CD4-positive, alpha-beta T cell treated with Interleukin-6 for 4 hours (primary cell): ENCODE data around the gene DACT3.

Experiments used
- DNase-seq: peaks from one replicate; pipeline ENCODE4 v3.0.0-alpha.2; 2020; ENCODE audit warnings: mixed read lengths

The DACT3 gene

DNA sequence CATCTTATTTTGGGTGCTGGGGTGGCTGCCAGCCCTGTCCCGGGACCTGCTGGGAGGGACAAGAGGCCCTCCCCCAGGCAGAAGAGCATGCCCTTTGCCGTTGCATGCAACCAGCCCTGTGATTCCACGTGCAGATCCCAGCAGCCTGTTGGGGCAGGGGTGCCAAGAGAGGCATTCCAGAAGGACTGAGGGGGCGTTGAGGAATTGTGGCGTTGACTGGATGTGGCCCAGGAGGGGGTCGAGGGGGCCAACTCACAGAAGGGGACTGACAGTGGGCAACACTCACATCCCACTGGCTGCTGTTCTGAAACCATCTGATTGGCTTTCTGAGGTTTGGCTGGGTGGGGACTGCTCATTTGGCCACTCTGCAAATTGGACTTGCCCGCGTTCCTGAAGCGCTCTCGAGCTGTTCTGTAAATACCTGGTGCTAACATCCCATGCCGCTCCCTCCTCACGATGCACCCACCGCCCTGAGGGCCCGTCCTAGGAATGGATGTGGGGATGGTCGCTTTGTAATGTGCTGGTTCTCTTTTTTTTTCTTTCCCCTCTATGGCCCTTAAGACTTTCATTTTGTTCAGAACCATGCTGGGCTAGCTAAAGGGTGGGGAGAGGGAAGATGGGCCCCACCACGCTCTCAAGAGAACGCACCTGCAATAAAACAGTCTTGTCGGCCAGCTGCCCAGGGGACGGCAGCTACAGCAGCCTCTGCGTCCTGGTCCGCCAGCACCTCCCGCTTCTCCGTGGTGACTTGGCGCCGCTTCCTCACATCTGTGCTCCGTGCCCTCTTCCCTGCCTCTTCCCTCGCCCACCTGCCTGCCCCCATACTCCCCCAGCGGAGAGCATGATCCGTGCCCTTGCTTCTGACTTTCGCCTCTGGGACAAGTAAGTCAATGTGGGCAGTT is 51.2 kb downstream of the DACT3 start:
- DNase-seq: no peak

DNA sequence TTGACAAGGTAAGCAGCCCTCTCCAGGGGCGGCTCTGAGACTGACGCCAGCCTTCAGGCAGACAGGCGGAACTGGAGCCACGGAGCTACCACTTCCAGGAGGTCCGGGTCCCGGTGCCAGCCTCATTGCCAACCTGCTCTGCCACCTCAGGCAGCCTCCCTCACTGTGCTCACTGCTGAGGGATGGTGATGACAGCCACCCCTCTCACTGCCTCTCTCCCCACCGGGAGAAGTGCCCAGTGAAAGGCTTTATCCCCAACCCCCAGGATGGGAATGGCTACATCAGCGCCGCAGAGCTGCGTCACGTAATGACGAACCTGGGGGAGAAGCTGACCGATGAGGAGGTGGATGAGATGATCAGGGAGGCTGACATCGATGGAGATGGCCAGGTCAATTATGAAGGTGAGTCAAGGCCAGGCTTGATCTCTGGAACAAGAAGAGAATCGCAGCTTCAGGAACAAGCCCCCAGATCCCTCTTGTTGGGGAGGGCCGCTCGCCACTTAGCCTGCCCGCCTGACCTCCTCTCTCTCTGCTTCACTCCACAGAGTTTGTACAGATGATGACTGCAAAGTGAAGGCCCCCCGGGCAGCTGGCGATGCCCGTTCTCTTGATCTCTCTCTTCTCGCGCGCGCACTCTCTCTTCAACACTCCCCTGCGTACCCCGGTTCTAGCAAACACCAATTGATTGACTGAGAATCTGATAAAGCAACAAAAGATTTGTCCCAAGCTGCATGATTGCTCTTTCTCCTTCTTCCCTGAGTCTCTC is 52.2 kb downstream of the DACT3 start:
- no peak for DNase-seq

DNA sequence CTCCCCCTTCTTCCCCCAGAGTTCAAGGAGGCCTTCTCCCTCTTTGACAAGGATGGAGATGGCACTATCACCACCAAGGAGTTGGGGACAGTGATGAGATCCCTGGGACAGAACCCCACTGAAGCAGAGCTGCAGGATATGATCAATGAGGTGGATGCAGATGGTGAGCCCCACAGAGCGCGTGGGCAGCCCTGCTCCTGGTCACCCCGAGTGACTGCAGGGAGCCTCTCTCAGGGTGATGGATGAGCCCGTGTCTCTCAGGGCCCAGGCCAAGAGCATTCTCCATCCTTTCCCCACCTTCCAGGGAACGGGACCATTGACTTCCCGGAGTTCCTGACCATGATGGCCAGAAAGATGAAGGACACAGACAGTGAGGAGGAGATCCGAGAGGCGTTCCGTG is 52.8 kb downstream of the DACT3 start:
- no peak for DNase-seq

DNA sequence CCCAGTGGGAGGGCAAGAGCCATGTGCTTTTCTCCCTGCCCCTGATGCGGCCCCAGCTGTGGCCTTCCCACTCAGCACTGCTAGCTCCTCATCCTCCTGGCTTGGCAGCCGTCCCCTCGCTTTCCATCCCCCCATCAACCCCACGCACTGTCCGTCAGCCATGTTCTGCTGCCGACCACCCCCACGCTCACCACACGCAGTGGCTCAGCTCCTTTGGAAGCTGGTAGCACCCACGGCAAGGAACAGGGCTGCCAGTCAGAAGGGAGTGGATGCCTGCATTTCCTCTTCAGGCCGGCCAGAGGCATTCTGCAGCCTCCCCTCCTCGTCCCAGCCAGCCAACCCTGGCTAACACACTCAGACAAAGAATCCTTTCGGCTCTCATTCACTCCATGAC is 53.5 kb downstream of the DACT3 start:
- no peak for DNase-seq

- DNase-seq: no peak
Measured at GRCh38 chr19:46606681-46607447, 54.1 kb downstream of the DACT3 start.

- no peak for DNase-seq
Measured at GRCh38 chr19:46606019-46606418, 55.0 kb downstream of the DACT3 start.

GRCh38 chr19:46605356-46605821 is 55.6 kb downstream of the DACT3 start:
- DNase-seq: no peak

GRCh38 chr19:46604781-46605355 is 56.1 kb downstream of the DACT3 start:
- DNase-seq: no peak

DNA sequence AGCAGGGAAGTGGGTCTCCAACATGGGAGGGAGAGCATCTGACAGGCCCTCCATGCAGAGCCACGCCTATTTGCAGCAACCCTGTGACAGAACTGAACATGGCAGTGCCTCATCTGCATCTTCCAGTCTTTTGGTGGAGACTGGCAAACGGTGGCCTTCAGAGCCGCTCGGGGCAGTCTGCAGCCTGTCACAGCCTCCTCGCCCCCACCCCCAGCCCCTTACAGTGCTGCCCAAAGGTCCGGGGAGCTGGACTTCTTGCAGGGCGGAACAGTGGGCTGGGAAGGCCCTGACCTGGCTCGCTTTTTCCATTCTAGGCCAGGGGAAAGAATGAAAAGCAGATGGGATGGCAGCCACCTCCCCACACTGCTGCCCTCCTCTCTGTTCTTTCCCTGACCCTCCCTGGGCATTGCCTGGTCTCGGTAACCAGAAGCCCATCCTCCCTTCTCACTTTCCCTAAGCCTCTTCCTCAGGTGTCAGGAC is 57.2 kb downstream of the DACT3 start:
- DNase-seq: no peak

DNA sequence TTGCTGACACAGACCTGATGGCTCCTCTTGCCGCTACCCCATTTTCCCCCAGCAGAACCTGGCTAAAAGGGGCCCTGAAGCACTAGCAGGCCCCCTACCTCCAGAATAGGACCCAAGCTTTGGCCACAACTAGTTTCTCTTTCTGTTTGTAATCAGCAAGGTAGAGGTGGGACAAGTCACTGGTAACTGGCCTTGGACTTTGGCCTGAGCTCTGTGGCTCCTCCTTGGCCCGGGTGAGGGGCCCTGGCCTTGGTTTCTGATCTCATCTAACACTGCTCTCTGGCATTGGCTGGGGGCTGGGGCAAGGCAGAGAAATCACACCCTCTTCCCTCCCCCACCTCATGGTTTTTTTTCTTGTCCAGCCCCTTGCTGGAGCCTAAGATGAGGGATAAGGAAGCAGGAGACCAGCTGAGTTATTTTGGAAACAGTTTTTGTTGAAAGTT is 57.8 kb downstream of the DACT3 start:
- DNase-seq: no peak

DNA sequence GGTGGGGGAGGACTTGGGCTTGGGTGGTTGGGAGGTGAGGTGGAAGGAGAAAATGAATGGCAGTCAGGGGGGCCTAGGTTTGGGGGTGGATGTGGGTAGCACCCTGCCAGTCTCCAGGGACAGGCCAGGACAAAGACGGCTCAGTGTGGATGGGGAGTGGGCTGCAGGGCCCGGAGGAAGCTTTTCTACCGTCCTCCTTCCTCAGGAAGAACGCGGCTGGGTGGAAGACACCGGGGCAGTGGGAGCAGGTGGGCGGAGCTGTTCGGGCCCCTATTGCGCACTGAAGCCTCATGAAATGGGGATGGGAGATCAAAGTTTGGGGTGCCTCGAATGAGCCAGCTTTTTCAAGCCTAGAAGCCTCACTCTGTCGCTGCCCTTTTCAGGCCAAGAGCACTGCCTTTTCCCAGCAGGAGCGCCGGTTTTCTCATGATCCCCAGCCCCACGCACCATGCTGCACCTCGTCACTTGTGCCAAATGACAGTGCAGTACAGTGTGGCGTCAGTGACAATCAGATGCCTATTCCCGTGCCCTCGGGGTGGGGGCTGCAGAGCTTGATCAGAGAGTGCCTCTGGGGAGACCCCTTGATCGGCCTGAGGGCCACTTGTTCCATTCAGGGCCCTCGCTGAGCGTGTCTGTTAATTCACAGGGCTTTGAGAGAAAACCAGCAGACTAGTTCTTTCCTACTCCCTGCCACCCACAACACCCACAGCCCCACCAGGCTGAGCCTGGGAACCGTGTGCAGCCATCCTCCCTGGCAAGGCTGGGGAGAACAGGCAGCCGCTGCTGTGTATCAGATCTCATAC is 58.4 kb downstream of the DACT3 start:
- DNase-seq: peak; percentile 31

DNA sequence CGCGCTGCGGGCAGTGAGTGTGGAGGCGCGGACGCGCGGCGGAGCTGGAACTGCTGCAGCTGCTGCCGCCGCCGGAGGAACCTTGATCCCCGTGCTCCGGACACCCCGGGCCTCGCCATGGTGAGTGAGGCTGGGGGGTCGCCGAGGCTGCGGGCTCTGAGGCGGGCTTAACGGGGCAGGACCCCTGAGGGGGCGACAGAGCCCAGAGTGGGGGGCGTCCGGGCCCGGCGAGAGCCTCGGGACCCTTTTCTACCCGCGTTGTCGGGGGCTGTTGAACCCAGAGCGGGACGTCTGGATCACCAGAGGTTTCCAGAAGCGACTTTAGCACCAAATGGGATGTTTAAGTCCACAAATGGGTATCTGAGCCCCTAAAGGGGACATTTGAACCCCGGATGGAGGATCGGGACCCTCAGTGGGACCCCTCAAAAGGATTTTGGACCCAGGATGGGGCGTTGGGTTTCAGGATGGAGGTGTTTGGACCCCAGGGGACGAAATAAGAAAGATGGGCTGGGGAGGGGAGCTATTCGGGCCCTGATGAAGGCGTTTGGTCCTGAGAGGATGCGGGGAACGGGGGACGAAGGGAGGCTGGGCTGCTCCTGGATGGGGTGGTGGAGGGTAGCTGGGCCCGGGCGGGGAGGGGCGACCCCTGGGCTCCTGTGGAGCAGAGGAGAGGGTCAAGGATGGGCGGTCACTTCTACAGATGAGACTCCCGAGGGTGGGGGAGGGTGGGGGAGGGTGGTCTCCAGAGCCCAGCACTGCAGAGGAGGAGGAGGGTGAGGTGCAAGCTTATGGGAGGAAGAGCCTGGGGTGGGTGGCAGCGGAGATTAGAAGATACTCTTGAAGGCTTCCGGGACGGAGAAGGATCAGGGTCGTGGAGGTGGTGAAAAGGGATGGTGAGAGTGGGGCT is 59.4 kb downstream of the DACT3 start, which contains the start of gene CALM3:
Gene CALM3 (plus strand): TSS at position 13 of the 907 bp plus-strand sequence. CDS start 105 bp downstream, at position 118.
- DNase-seq: peak; percentile 31

- peak; percentile 97 for DNase-seq
Measured at GRCh38 chr19:46600384-46601317, 60.3 kb downstream of the DACT3 start.

- no peak for DNase-seq
Measured at GRCh38 chr19:46599716-46600373, 61.1 kb downstream of the DACT3 start.

GRCh38 chr19:46598372-46598917 is 62.5 kb downstream of the DACT3 start:
- DNase-seq: no peak
